GM12892 (cell line): Measurements from ENCODE around the gene RFTN1.

ENCODE experiments used
- POLR2A ChIP-seq: IDR thresholded peaks from 2 replicates; pipeline ENCODE4 v1.6.1; 2011; ENCODE audit warnings: low read depth, low read length, control low read depth
- POLR2AphosphoS5 ChIP-seq: IDR thresholded peaks from 2 replicates; pipeline ENCODE4 v1.6.1; 2011; ENCODE audit warnings: low read depth, low read length, control low read depth
- TAF1 ChIP-seq: IDR thresholded peaks from 2 replicates; pipeline ENCODE4 v1.6.1; 2011; ENCODE audit warnings: low read depth, mild to moderate bottlenecking, control low read depth, low read length, borderline replicate concordance

GRCh38 chr3:16547561-16548357, 34.3 kb upstream of the RFTN1 start:
- TF ChIP-seq POLR2A = no peak
- TF ChIP-seq TAF1 = no peak
- no peak for TF ChIP-seq POLR2AphosphoS5
